ENCODE measurements around the gene CD109.

CD109 gene

GRCh38 chr6:73738367-73739028 is 42.5 kb downstream of the CD109 start:
- TF ChIP-seq CTCF (IDR thresholded peaks at IDR 0.05; ENCODE audit: insufficient read depth, low read depth, low read length, missing control alignments) = no peak
- no peak overlapping the region for H3K4me3 ChIP-seq (ENCODE audit: low read depth, low read length)
- DNase-seq (ENCODE audit: low read depth) = no peak

DNA sequence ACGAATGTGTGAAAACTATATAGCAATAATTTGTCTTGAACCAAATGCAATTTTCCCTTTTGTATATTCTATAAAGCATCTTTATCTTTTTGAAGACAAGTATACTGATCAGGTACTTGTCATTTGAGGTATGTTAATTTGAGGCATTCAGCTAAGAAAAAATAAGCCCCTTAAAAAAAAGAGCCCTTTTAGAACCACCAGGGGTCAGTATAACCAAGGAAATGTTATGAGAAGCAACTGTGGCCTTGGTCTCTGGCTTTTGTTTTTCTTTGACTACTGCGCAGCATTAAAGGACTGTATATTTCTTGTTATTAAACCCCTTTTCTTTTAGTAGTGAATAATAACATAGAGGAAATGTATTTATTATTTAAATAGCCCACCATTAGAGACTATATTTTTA is 43.1 kb downstream of the CD109 start:
- H3K4me3 ChIP-seq (ENCODE audit: low read depth, low read length) = no peak overlapping the region
- TF ChIP-seq CTCF (IDR thresholded peaks at IDR 0.05; ENCODE audit: insufficient read depth, low read depth, low read length, missing control alignments) = peak; percentile 58
- DNase-seq (ENCODE audit: low read depth) = peak; percentile 79

- DNase-seq (ENCODE audit: low read depth) = no peak
- no peak for TF ChIP-seq CTCF (IDR thresholded peaks at IDR 0.05; ENCODE audit: insufficient read depth, low read depth, low read length, missing control alignments)
- H3K4me3 ChIP-seq (ENCODE audit: low read depth, low read length) = no peak overlapping the region
Measured at GRCh38 chr6:73742433-73742832, 46.4 kb downstream of the CD109 start.

- DNase-seq (ENCODE audit: low read depth) = no peak
- no peak for TF ChIP-seq CTCF (IDR thresholded peaks at IDR 0.05; ENCODE audit: insufficient read depth, low read depth, low read length, missing control alignments)
- H3K4me3 ChIP-seq (ENCODE audit: low read depth, low read length) = no peak overlapping the region
Measured at GRCh38 chr6:73743081-73743480, 47.1 kb downstream of the CD109 start.

DNA sequence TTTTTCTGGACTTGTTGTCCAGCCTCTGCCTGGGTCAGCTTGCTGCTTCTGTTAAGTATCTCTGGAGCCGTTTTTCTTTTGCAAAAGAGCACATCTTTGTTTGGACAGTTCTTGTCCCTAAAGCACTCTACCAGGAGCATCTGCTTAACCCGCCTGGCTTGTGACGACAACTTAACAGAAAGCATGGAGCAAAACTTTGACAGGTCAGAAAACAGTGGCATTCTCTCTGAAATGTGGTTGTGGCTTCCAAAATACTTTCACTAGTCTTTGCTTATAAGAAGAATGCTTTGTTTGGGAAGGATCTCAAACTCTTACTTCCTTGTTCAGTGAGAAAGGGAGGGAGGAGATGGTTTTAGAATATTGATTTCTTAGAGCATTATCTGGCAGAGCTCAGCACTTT is 47.6 kb downstream of the CD109 start:
- DNase-seq (ENCODE audit: low read depth) = no peak
- TF ChIP-seq CTCF (IDR thresholded peaks at IDR 0.05; ENCODE audit: insufficient read depth, low read depth, low read length, missing control alignments) = no peak
- H3K4me3 ChIP-seq (ENCODE audit: low read depth, low read length) = no peak overlapping the region

GRCh38 chr6:73746787-73747186 is 50.8 kb downstream of the CD109 start:
- TF ChIP-seq CTCF (IDR thresholded peaks at IDR 0.05; ENCODE audit: insufficient read depth, low read depth, low read length, missing control alignments) = no peak
- no peak for DNase-seq (ENCODE audit: low read depth)
- H3K4me3 ChIP-seq (ENCODE audit: low read depth, low read length) = no peak overlapping the region

DNA sequence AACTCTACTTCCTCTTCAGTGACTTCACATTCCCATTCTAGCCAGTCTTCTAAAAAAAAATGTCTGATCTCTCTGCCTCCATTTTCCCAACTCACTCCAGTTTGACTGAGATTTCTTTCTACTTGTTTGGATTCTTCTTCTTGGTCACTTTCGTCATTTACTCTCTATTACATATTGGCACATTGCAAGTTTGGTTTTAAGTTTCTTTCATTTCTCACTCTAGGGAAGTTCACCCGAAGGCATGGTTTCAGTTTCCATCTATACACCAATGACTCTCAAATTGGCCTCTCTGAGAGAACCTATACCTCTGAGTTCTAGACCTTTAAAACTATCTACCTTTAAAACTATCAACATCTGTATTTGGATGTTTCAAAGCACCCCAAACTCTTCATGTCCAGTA is 51.3 kb downstream of the CD109 start:
- TF ChIP-seq CTCF (IDR thresholded peaks at IDR 0.05; ENCODE audit: insufficient read depth, low read depth, low read length, missing control alignments) = no peak
- no peak overlapping the region for H3K4me3 ChIP-seq (ENCODE audit: low read depth, low read length)
- peak; percentile 66 for DNase-seq (ENCODE audit: low read depth)

Data from GM12865 (cell line).